GM12878 (cell line): ENCODE measurements around the gene SLC6A17. TPM values are rescaled to one million over a fixed set of nuclear protein-coding genes. Genes with fewer than 3 reads are reported as not detected.

Experiments used
- BCL3 ChIP-seq: IDR thresholded peaks from 2 replicates; pipeline ENCODE4 v1.6.1; 2011; ENCODE audit warnings: borderline replicate concordance, low read depth, mild to moderate bottlenecking, moderate library complexity, low read length; ENCODE audit not compliant: insufficient read depth, poor library complexity, severe bottlenecking
- BMI1 ChIP-seq: fragments of 450-650 bp; IDR thresholded peaks from 2 replicates; pipeline ENCODE4 v1.6.1; 2016; ENCODE audit warnings: mild to moderate bottlenecking, moderate library complexity, borderline replicate concordance
- BRCA1 ChIP-seq: IDR thresholded peaks from 2 replicates; pipeline ENCODE4 v1.6.1; 2011; ENCODE audit warnings: low read depth, low read length, improper control_type of control experiment
- HDAC2 ChIP-seq: fragments of 200-600 bp; sonication (generic); IDR thresholded peaks from 2 replicates; pipeline ENCODE4 v1.6.1; 2017
- IKZF2 ChIP-seq, 2 experiments: fragments of 450-650 bp; IDR thresholded peaks; 2 replicates each; pipeline ENCODE4 v1.6.1; 2017; ENCODE audit warnings: mild to moderate bottlenecking in 2 of 2, moderate library complexity in 2 of 2
- IRF4 ChIP-seq: IDR thresholded peaks from 2 replicates; pipeline ENCODE4 v1.6.1; 2011; ENCODE audit warnings: low read depth, low read length
- JUND ChIP-seq: IDR thresholded peaks from 2 replicates; pipeline ENCODE4 v1.6.1; 2012; ENCODE audit warnings: low read depth, mild to moderate bottlenecking, low read length, improper control_type of control experiment, moderate library complexity
- LARP7 ChIP-seq: fragments of 450-650 bp; IDR thresholded peaks from 2 replicates; pipeline ENCODE4 v1.6.1; 2017; ENCODE audit warnings: mild to moderate bottlenecking
- NFXL1 ChIP-seq: fragments of 450-650 bp; IDR thresholded peaks from 2 replicates; pipeline ENCODE4 v1.6.1; 2017; ENCODE audit warnings: antibody characterized with exemption, mild to moderate bottlenecking, borderline replicate concordance
- NFYB ChIP-seq: IDR thresholded peaks from 2 replicates; pipeline ENCODE4 v1.6.1; 2011; ENCODE audit warnings: low read depth, mild to moderate bottlenecking, low read length, improper control_type of control experiment, moderate library complexity; ENCODE audit not compliant: insufficient read depth
- PAX5 ChIP-seq: IDR thresholded peaks from 2 replicates; pipeline ENCODE4 v1.6.1; 2011; ENCODE audit warnings: low read depth, low read length, borderline replicate concordance
- PBX3 ChIP-seq: IDR thresholded peaks from 2 replicates; pipeline ENCODE4 v1.6.1; 2011; ENCODE audit warnings: mild to moderate bottlenecking, low read depth, low read length, moderate library complexity; ENCODE audit not compliant: insufficient replicate concordance
- PKNOX1 ChIP-seq: fragments of 450-650 bp; IDR thresholded peaks from 2 replicates; pipeline ENCODE4 v1.6.1; 2016; ENCODE audit warnings: mild to moderate bottlenecking
- SIN3A ChIP-seq: IDR thresholded peaks from 2 replicates; pipeline ENCODE4 v1.6.1; 2012; ENCODE audit warnings: low read depth, low read length, improper control_type of control experiment
- TARDBP ChIP-seq: IDR thresholded peaks from 2 replicates; pipeline ENCODE4 v1.6.1; 2016; ENCODE audit warnings: borderline replicate concordance
- TBL1XR1 ChIP-seq: IDR thresholded peaks from 2 replicates; pipeline ENCODE4 v1.6.1; 2012; ENCODE audit warnings: low read depth, low read length, improper control_type of control experiment
- WRNIP1 ChIP-seq: IDR thresholded peaks from 2 replicates; pipeline ENCODE4 v1.6.1; 2011; ENCODE audit warnings: low read depth, low read length, improper control_type of control experiment, borderline replicate concordance
- ZBTB11 ChIP-seq: fragments of 450-650 bp; formaldehyde crosslinking; IDR thresholded peaks from 2 replicates; pipeline ENCODE4 v1.5.0; 2022; ENCODE audit warnings: mild to moderate bottlenecking, missing genetic modification characterization
- ZBTB40 ChIP-seq: fragments of 450-650 bp; IDR thresholded peaks from 2 replicates; pipeline ENCODE4 v1.6.1; 2016; ENCODE audit warnings: mild to moderate bottlenecking, moderate library complexity, borderline replicate concordance
- ZNF207 ChIP-seq: fragments of 450-650 bp; IDR thresholded peaks from 2 replicates; pipeline ENCODE4 v1.6.1; 2014; ENCODE audit warnings: antibody characterized with exemption, mild to moderate bottlenecking, borderline replicate concordance
- ZSCAN29 ChIP-seq: fragments of 450-650 bp; IDR thresholded peaks from 2 replicates; pipeline ENCODE4 v1.6.1; 2017; ENCODE audit warnings: mild to moderate bottlenecking, moderate library complexity
- polyA plus RNA-seq, 11 experiments: library from polyadenylated mRNA; depleted of rRNA in 4 of 11; unstranded in 6 of 11; stranded (reverse) in 5 of 11; fragments of >200 nt; fragmentation: Nextera tagmentation in 4 of 11; fragmentation: Illumina TruSeq in 1 of 11; extraction: Ambion mirVana in 4 of 11; extraction: Trizol in 1 of 11; gene quantifications; 1 replicate in 1 of 11; 2 replicates in 10 of 11; pipeline versions ENCODE4 v1.2.1 to v1.2.3, GENCODE V29; 2011 to 2016; ENCODE audit warnings: inconsistent platforms in 2 of 11, missing spikeins in 2 of 11, low read depth in 1 of 11
- total RNA-seq, 4 experiments: library from RNA; depleted of rRNA in 3 of 4; stranded (reverse); fragments of >200 nt in 3 of 4; fragmentation: Illumina TruSeq in 1 of 4; extraction: Trizol in 1 of 4; gene quantifications; 2 replicates each; pipeline versions ENCODE4 v1.2.1 to v1.2.3, GENCODE V29; 2013 to 2021

Gene SLC6A17
- total and polyA plus RNA-seq, 10 of the 15 experiments (the other 5 are each of a cell fraction or from before 2014, with no cell fraction given) = not detected

GRCh38 chr1:110243574-110243973 is 93.3 kb downstream of the SLC6A17 start (continued):
- TF ChIP-seq ZBTB40 (no peak), TBL1XR1 (peak; percentile 92), ZSCAN29 (no peak), ZNF207 (no peak), HDAC2 (no peak), PBX3 (no peak), WRNIP1 (no peak), BMI1 (no peak), IKZF2 (IDR thresholded peaks at IDR 0.05) (peak; percentile 61 to 70; a peak in 3 of 4 replicates), PAX5 (peak; percentile 37; the same call in 1 of the 2 replicates), SIN3A (no peak), ZBTB11 (CRISPR knock-in tag) (no peak), NFYB (no peak), LARP7 (no peak), NFXL1 (no peak), JUND (no peak), TARDBP (no peak), IRF4 (no peak), BRCA1 (no peak), PKNOX1 (no peak), BCL3 (no peak)
